Activated CD4-positive, alpha-beta T cell treated with anti-CD3 and anti-CD28 coated beads, Interleukin-2, amount 50 U/mL, for 16 hours (primary cell): ENCODE measurements around the gene KCNH1.

Source experiments
- DNase-seq: peaks from one replicate; pipeline ENCODE4 v3.0.0-alpha.2; 2020

The KCNH1 gene

DNA sequence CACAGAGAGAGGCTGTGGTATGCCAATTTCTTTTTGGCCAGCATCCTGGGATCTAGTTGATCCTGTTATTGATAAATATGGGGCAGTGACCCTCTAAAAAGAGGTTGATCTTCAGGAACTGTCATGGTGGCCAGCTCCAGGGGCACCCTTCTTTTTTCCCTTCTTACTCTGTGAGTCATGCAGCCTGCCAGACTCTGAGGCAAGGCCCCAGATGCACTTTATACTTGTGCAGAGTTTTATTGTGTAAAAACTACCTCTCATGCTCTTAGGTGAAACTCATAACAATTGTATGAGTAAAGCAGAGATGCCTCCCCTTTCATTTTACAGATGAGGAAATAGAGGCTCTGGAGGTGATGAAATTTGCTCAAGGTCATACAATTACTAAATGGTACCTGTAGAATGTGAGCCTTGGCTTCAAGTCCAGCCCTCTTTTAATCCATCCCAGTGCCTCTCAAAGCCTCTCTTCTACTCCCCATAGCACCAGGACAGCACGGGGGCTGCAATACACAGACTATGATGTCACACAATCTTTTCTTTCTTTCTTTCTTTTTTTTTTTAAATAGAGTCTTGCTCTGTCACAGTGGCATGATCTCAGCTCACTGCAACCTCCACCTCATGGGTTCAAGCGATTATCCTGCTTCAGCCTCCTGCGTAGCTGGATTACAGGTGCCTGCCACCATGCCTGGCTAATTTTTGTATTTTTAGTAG lies 387.8 kb downstream of the KCNH1 start:
- DNase-seq, result no peak

DNA sequence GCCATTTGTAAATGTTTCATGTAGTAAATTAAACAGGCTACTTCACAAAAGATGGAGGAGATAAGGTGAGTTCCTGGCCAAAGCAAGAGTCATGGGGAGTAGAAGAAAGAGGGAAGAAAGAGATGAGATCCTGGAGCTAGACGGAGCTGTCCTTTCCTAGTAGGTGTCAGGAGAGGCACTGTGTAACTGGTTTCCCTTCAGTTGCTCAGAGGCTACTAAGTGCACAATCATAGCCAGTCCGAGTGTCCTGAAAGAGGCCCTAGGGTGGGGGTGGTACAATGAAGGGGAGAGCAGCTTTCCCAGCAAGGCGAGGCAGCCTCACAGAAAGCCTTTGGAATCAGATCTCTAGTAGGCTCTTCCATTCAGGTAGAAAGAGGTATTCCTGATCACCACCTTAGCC lies 390.9 kb downstream of the KCNH1 start:
- no peak for DNase-seq

DNA sequence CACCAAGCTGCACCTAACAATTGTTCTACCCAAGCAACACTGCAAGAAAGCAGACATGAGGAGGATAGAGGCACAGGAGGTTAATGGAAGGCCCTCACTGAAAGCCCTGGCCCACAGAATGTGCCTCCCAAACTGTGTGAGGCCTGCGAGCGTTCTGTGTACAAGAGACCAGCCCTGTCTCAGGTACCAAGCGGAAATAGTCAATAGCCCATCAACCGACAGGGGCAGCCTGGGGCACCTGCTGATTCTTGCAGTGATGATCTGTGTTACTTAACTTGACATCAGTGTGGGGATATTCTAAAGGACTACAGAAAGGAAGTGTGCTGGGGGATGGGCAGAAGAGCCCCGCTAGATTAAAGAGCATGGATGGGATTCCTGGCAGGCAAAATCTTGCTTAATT lies 392.4 kb downstream of the KCNH1 start:
- DNase-seq, result no peak

DNA sequence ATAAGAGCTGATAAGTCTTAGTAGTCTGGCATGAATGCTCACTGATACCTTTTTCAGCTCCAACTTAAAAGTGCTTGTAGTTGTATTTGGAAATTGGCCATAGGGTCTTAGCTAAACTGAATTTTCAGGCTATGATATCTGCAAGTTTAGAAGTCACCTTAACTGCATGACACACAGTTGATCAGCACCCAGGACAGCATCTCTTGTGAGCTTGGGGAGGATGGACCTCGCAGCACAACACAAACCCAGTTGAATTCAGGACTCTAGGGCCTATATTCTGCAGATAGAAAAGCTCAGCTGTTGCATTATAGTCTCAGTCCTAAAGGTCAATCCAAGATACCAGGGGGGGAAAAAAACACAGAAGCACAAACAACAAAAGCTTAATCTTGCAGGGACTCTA lies 394.3 kb downstream of the KCNH1 start:
- DNase-seq, result no peak

DNA sequence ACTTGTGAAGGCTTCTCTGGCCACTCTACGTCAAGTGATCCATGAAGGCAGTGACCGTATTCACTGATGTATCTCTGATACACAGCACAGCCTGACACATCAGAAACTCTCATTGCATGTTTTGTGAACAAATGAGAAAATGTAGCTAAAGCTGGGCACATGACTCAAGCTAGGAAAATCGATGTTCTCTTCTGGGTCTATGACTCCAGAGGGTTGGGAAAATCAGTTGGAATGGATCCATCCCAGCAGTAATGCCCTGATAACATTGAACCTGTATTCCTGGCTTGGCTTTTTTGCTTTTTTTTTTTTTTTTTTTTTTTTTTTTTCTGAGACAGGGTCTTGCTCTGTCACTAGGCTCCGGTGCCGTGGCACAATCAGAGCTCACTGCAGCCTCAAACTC lies 395.7 kb downstream of the KCNH1 start:
- DNase-seq, result no peak

DNA sequence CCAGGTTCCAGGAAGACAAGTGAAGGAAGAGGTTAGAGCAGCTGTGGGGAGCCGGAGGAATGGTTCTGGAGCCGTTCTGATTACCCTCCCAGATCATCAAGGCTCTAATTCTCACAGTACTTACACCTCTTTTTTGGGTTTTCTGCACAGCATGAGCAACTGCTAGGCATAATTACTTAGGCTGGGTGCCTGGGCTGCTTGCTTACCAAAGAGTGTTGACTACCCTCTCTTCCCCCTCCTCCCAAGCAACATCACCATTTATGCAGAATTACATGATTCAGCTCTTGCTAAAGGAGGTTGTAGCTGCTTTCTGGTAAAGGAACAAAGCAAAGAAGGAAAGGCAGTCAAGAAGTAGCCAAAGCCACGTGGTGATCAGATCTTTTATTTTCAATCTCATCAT lies 397.2 kb downstream of the KCNH1 start:
- no peak for DNase-seq

DNA sequence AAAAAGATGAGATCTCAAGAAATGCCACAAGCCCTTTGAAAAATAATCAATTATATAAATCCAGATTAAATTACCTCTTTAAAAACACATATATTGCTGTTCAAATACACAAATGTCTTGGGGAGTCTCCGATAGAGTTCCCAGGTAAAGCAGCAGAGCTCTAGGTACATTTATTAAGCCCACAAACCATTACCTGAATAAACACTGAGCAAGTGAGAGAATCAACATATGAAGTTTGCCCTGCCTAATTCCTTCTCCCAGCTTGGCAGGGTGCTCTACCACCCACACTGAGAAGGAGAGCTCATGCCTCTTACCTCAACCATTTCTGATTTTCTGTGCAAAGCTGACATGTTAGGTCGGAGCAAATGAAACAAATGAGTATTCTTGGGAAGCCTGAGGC lies 402.4 kb downstream of the KCNH1 start:
- no peak for DNase-seq

DNA sequence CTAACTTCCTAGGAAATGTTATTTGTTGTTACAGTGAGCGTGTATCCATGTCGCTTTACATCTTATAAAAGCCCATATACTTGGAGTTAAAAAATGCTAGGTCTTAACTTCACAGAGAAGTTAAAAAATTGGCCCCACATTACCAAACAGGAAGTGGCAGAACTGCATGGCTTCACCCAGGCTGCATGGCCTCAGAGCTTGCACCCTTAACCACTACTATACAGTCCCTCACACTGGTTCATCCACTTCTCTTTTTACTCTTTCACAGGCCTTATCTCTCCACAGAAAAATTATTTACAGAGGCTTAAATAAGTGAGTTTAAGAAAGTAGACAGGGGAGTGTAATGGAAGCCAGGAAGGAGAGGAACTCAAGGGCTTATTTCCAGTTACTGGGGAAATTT lies 402.8 kb downstream of the KCNH1 start:
- no peak for DNase-seq

DNA sequence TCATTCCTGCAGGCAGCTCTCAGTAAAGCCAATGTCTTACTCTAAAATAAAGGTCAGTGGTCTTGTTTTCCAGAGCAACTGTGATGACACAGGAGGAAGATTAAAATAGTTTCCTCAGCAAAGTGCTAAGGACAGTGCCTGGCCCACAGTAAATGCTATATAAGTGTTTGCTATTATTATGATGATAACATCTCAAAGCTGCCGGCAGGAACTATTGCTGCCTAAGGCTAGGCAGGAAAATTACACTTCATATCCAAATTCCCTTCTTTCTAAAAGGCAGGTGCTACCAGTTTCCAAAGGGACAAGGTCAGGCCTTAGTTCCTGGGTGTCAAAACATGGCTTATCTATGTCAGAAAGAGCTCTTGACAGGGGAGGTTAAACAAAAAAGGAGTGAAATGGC lies 403.9 kb downstream of the KCNH1 start:
- DNase-seq, result no peak

DNA sequence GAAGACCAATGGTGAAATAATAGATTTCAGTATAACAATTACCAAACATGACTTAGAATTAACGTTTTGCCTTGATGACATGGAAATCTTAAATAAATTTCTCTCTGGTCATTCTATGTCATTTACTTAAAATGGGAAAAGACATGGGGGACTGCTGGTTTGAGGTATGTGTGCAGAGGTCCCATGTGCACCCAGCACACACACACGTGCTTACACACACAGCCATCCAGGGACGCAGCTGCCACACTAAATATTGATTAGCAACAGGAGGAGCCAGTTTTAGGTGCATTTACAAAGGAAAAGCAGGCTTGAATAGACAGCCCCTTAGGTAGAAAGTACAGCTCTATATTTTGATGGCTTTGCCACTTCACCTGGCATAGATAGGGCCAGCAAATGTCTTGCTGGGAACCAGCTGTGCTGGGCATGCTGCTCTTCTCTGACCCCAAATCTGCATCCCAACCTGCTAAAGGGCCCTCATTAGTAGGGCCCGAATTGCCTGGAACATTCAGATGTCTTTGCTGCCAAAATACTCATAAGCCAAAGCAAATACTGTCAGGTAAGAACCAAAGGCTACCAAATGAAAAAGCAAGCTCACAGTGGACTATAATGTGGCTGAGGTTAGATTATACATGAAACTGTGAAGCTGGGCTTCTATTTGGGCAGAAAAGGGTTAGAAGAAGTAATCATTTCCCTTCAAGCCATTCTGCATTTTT lies 405.4 kb downstream of the KCNH1 start:
- no peak for DNase-seq

DNA sequence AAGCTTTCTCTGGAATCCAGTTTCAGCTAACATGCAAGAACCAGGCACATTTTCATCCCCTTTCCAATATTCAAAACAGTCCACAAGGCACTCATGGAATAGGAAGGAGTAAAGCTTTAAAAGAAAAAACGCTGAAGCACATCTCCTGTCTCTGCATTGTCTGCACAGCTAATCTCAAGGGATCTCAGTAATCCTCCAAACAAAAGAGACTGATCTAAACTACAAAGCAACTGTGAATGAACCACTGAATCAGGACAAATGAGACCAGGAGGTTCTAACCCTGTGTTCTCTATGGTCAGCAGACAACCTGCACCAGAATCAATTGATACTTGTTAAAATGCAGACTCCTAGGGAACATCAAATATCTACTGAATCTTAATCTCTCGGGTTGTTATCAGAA lies 406.2 kb downstream of the KCNH1 start:
- no peak for DNase-seq

DNA sequence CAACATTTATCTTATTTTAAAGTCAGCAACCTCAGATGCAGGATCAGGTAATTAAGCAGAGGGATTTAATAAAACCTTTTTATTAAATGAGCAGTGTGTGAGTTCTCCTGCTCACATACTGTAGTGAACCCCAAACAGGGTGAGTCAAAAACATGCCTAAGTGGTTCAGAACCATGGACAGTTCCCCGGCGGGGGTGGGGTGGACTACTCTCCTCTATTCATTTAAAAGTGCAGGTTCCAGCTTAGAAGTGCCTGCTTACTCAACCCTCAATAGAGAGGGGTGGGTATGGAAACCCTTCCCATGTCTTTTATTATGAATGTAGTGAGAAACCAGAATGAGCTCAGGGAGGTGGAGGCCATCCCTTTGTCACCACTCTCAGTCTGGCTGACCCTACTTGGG lies 407.3 kb downstream of the KCNH1 start:
- DNase-seq, result peak; percentile 36

DNA sequence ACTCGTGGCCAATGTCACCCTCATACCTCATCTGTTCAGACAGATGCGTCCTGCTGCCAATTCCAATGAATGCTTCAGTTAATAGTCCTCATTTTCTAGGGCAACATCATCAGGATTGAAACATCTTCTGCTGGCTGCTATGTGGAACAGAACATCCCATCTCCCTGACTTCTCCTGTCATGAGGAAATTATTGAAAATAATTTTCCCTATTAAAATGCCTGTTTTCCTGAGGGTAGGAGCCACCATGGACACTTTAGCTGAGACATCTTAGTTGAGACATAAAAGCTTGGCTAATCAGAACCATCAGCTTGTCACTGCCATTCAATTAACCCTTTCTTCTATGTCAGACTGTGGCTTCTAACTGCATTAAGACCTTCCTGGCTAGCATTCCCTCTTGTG lies 409.2 kb downstream of the KCNH1 start:
- no peak for DNase-seq

DNA sequence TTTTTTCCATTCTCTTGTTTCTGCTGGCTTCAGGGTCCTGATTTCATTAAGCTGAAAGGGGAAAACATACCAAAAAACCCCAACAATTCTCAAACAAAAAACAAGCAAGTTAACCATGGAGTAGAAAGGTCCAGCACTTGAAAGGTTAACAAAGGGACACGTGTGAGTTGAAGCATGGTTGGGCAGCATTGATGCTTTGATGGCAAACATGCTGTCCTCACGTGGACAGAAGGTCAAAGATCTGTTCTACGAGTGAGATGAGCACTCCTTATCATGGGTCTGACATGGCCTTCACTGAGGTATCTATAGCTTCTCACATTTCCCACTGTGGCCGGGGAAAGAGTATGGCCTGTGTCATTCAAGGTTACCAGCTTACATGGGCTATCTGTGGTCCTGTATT lies 410.3 kb downstream of the KCNH1 start:
- no peak for DNase-seq

DNA sequence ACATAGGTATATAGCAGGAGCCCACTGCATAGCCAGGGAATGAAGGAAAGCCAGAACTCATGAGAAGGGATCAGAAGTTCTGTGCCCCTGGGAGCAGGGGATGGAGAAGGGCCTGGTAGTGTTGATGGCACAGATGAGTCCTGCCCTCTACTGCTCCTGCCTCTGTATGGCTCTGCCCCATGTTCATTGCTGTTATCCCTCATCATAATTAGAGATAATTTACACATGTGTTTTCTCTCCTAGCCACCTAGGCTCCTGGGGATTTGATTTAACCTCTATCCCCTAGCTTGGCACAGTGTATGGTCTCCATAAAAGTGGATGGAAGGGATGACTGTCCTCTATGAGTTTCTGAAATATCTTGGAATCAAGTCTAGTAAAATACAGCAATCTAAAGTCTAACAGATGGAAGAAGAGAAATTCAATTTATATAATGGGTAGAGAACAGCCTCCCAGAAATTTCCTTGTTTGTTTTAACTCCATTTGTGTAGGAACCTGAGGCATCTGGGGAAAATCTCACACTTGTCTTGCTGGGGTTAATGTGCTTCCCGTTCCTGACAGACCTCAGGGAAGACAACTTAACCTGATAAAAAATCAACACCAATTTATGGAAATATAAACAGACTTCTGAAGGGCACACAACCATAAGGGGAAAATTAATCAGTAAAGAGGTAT lies 411.4 kb downstream of the KCNH1 start:
- DNase-seq, result no peak

DNA sequence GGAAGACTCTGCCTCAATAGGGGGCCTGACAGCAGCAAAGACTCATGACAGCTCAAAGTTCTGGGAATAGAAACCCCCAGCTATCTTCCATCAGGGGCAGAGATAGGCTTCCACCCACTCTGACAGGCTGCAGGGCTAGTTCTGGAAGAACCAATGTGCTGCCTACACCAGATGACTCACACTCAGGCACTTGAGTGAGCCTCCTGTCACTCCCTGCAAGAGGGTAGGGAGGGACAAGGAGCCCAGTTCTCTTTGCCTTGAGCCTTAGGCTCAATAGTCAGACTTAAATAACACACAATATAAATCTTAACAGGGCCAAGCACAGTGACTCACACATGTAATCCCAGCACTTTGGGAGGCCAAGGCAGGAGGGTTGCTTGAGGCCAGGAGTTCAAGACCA lies 418.9 kb downstream of the KCNH1 start:
- no peak for DNase-seq

DNA sequence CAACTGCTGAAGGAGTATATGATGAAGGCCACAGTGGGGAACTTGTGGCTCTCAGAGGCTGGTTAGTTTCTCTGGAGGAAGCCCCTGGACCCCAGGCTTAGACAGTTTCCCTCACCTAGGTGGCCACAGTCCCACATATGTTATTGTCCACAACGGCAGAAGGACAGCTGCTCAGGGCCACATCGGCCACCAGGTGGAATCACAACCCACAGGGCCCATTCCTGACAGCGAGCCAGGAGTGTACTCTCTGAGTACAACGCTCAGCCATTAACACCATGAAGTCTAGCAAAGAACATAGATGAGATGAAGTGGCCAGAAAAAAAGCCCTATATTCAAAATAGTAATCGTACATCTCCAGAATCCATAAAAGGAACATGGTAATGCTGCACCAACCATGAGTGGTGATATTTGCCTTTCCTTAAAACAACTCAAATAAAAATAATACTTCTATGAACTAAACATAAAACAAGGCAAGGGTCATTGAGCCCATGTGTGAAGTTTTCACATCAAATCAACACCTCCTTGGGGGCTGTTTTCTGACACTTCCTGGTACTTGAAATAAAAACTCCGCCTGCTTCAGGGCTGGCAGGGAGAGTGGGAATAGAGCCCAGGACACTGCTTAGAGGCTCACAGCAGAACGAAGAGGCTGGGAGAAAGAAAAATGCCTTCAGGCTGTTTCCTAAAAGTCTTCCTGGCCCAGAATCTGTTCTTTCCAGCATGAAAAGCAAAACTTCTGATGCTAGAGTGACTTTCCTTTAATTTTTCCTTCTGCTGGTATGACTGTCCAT lies 421.9 kb downstream of the KCNH1 start:
- no peak for DNase-seq

DNA sequence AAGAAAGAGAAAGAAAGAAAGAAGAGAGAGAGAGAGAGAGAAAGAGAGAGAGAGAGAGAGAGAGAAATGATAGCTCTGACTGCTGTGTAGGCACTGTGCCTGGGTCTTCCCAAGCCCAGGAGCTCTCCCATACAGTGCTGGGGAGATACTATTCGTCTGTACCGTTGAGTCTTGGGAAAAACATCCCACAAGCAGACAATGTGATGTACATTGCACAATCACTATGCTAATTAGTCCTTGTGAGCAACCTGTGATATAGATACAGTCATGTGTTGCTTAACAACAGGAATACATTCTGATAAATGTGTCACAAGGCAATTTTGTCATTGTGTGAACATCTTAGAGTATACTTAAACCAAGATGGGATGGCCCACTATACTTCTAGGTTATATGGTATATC lies 424.2 kb downstream of the KCNH1 start:
- no peak for DNase-seq

DNA sequence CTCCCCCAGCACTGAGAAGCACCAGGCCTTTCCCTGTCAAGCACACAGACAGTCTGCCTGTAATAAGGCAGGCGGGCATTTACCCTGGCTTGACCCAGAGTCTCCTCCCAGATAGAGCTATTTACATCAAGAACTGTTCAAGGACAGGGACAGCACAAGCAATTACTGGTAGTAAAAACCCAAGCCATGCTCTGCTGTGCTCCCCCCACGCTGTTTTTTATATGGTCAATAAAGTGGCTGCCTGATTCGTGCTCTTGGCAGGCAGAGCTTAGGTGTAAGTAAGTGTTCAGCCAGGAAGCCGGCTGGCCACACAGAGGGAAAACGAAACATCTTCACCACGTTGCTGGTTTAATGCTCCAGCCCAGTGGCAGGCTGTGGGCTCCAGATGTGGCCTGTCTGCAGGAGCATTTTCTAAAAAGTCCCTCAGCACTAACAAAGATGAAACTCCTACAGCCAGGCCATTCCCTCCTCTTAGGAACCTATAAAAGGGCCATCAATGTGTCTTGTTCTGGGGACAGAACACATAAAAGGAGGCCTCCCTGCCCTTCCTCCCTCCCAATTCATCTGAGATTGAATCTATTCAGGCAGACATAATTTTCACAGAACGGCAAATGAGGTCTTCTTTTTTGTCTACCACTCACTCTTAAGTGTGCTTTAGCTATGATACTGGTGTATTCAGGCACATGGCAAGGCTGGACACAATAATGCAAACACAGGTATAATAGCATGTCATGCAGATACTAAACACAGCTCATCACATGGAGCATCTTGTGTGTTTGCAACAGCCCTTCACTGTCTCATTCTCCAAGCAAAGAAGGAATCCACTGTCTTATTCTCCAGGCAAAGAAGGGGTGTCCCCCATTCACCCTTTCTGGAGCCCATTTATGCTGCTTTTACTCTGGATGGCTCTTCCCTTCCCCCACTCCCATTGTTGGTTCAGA lies 426.4 kb downstream of the KCNH1 start:
- DNase-seq, result no peak

DNA sequence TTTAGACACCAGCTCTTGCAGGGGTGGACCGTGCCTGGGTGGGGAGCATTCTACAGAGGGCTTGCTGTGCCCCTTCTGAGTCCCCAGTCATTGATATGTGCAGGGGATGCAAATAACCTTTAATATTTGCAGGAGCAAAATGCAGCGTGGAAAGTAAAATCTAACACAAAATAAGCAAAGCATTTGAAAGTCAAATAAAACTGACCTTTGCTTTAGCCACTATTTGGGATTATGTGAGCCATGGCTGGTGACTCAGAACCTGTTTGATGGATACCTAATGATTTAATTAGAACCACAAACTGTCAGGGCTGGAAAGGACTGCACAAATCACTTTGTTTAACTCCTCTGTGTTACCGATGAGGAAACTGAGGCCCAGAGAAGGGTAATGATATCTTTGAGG lies 427.7 kb downstream of the KCNH1 start:
- DNase-seq, result no peak

DNA sequence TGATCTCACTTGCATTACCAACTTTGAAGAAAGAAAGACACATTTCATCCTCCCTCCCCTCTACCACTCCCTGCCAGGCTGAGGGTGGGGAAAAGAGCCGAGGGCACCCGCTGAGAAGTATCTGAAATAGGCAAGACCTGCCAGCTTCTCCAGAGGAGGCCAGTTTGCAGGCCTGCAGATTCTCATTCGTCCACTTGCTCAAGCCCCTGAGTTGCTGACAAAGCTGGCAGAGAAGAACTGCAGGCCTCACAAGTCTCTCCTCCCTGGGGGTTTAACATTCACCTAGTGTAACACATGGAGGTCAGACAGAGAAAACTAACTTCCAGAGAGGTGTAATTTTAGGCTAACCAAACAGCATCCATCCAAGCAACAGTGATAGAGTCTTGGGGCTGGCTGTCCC lies 428.9 kb downstream of the KCNH1 start:
- DNase-seq, result no peak

DNA sequence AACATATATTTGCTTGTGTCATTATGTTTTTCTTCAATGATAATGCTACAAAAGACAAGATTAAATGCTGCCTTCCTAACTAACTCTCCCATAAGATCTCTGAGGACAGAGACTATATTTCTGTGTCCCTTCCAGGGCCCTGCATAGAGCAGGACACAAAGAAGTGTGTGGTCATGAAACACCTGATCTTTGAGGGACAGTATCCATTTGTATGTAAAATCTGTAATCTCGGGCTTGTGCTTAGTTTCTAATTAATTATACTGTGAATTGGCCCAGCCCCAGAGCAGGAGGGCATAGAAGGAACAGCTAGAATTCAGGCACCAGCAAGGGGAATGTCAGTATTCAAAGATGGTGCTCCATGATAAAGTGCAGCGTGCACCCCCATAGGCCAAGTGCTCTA lies 430.4 kb downstream of the KCNH1 start:
- no peak for DNase-seq
